GM19324 (cell line): ENCODE results near the gene SPNS1.
"Not testable (repeated sequence)": the region's sequence is repeated elsewhere in the genome, so short reads cannot be mapped to it uniquely, and the experiment has no call there.

Experiments
- ATAC-seq: cut with Tn5 transposase; IDR thresholded peaks from one replicate; pipeline ENCODE4 v1.9.1; 2021; ENCODE audit warnings: mild to moderate bottlenecking, moderate library complexity; ENCODE audit not compliant: unreplicated experiment, low FRiP score

The SPNS1 gene

GRCh38 chr16:28987170-28987853, 12.7 kb downstream of the SPNS1 start:
- no peak for ATAC-seq

DNA sequence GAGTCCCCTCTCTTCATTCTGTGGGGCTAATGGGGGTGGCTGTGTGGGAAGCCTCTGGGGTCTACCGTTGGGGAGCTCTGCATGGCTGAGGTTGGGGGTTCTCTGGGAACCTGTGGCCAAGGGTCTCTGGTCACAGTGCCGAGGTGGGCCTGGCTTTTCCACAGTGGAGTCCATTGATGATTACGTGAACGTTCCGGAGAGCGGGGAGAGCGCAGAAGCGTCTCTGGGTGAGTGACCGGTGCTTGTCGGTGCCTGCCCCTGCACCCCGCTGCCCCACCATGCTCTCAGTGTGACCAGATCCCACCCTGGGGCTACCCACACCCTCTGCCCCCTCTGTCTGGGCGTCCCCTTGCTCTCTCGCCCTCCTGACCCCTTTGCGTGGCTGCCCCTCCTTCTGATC, 14.8 kb downstream of the SPNS1 start:
- no peak for ATAC-seq

DNA sequence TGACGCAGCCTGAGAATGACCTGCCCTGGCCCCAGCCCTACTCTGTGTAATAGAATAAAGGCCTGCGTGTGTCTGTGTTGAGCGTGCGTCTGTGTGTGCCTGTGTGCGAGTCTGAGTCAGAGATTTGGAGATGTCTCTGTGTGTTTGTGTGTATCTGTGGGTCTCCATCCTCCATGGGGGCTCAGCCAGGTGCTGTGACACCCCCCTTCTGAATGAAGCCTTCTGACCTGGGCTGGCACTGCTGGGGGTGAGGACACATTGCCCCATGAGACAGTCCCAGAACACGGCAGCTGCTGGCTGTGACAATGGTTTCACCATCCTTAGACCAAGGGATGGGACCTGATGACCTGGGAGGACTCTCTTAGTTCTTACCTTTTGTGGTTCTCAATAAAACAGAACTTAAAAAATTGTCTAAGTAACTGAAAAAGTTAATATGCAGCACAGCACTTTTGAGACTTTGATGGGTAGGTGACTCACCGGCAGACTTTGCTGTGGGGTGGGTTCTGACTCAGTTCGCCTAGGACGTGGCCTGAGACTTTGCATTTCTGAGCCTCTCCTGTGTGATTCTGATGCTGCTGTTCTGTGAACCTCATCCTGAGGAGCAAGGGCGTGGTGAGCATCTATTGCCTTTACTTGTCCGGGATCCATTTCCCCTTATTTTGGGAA, 15.9 kb downstream of the SPNS1 start:
- no peak for ATAC-seq

DNA sequence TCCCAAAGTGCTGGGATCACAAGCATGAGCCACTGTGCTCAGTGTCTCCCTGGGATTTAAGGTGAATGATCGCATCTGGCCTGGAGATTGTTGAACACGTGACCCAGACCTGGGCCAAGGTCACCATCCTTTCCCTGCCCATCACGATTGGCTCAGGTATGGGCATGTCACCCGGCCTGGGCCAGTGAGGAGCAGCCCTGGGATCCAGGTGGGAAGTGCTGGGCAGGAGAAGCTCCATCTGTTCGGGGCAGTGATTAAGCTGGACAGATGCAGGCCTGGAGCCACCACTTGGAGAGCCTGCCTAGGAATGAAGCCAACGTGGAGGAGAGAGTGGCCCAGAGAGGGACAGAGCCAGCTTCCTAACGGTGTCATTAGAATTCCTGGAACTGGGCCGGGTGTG, 17.1 kb downstream of the SPNS1 start:
- no peak for ATAC-seq

- no peak for ATAC-seq
Measured at GRCh38 chr16:28992496-28992895, 17.9 kb downstream of the SPNS1 start.

DNA sequence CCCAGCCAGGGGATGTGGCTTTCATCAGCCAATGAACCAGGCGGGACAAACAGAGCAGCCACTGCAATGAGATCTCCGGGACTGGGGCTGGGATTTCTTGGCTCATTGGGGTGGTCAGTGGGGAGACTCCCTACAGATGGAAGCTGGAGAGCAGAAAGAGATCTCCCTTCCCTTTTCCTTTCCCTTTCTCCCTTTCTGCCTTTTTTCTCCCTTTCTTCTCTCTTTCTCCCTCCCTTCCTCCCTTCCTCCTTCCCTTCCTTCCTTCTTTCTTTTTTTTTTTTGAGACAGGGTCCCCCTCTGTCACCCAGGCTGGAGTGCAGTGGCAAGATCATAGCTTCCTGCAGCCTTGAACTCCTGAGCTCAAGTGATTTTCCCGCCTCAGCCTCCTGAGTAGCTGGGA, 24.3 kb downstream of the SPNS1 start:
- ATAC-seq = no peak

DNA sequence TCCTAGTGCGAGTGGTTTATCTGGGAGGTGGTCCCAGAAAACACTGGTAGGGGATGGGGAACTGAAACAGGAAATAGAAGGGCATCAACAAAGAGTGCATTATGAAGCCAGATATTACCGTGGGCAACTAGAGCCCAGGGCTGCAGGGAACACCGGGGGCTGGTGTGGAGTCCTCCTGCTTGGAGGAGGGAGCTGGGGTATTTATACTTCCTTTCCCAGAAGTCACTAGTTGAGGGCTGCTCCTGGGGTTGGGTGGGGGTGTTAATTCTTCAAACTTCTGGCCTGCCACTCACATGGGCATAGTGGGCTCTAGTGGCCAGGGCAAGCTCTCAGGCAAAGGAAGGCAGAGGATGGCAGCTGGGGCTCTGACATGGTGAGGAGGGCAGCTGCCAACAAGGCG, 25.0 kb downstream of the SPNS1 start:
- ATAC-seq = no peak

- no peak for ATAC-seq
Measured at GRCh38 chr16:29000019-29000418, 25.4 kb downstream of the SPNS1 start.

- not testable (repeated sequence) for ATAC-seq
Measured at GRCh38 chr16:29004496-29005139, 30.0 kb downstream of the SPNS1 start.

GRCh38 chr16:29007730-29008593, 33.4 kb downstream of the SPNS1 start:
- no peak for ATAC-seq

- ATAC-seq = no peak
Measured at GRCh38 chr16:29009050-29009837, 34.7 kb downstream of the SPNS1 start.

DNA sequence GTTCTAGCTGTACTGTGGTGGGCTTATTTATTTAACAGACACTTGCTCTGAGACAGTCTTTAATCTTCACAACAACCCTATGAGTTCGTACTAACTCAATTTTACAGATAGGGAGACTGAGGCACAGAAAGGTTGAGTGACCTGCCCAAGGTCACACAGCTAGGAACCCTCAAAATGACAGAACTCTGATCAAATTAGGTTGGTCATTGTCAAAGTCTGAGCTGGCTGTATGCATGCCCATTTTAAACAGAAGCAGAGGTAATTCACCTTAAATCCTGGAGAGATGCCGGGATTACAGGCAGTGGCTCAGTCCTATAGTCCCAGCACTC, 35.2 kb downstream of the SPNS1 start:
- ATAC-seq = no peak

GRCh38 chr16:29011112-29011511, 36.5 kb downstream of the SPNS1 start:
- ATAC-seq = no peak

- no peak for ATAC-seq
Measured at GRCh38 chr16:29011851-29012250, 37.3 kb downstream of the SPNS1 start.

- ATAC-seq = no peak
Measured at GRCh38 chr16:29012913-29013553, 38.5 kb downstream of the SPNS1 start.

DNA sequence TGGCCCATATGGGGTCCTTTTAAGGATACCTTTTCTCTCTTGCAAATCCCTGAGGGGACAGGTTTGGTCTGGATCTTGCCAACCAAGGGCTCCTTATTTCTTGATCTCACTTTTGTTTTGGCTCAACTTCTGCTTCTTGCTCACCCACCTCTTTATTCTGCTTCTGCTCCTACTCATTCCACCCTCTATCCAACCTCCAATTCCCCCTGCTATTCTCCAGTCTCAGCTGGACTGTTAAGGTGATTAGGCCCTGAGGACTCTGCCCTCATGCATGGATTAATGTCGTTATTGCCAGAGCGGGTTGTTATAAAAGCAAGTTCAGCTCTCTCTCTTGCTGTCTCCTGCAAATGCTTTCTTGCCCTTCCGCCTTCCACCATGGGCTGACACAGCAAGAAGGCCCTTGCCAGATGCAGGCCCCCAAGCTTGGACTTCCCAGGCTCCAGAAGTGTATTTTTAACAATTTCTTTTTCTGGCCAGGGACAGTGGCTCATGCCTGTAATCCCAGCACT, 40.0 kb downstream of the SPNS1 start:
- no peak for ATAC-seq

GRCh38 chr16:29022196-29022595, 47.6 kb downstream of the SPNS1 start:
- no peak for ATAC-seq

DNA sequence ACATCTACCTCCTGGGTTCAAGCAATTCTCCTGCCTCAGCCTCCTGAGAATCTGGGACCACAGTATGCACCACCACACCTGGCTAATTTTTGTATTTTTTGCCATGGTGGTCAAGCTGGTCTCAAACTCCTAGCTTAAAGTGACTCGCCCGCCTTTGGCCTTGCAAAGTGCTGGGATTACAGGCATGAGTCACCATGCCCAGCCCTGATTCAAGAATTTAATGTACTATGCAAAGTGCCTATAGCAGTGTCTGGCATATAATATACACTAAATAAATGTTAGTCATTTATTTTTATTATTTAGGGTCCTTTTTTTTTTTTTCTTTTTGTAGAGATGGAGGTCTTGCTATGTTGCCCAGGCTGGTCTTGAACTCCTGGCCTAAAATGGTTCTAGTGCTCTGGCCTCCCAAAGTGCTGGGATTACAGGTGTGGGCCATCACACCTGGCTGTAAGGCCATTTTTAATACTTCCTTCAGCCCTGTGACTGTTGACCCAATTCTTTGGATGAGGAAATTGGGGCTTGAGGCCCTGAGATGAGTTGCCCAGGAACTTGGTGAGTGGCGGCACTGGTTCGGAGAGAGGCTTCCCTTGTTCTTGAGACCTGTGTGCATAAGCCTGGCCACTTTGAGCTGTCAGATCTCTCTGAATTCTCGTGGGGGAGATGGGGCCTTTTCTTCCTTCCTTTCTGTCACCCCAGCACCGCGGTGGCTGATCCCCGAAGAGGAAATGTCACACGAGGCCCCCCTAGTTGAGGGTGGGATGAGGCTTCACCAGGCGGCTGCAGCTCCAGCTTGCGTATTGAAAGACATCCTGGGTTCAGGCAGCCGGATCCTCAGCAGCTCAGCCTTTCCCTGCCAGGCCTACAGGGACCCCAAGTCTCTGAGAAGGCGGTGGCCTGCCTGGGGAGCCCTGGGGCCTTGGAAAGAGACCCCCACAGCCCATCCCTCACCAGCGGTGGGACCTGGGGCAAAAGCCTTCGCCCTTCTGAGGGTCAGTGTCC, 49.0 kb downstream of the SPNS1 start:
- no peak for ATAC-seq
